ENCODE results near the gene SEC31A. TPM values are rescaled to one million over a fixed set of nuclear protein-coding genes. Genes with fewer than 3 reads are reported as not detected.
"Not testable (repeated sequence)": the region's sequence is repeated elsewhere in the genome, so short reads cannot be mapped to it uniquely, and the experiment has no call there.

SEC31A gene
- total and polyA plus RNA-seq, 12 donors, result 82.5 to 163 (median 122) TPM

DNA sequence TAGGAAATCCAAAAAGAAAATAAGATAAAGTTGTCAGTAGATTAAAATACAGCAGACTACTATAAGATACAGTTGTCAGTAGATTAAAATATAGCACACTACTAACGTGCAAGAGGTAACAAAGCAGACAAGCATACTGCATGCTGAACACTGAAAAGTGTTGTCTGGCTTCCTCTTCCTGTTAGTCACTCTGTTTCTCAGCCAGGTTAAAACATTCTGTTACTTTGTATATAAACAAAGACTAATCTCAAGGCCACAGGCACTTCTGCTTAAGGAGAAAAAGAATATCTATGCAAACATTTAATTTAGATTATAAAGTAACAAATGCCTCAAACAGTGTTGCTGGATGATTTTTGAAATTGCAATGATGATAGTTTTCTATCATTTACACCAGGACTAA is 51.3 kb downstream of the SEC31A start:
- TF ChIP-seq, protein P1, sequence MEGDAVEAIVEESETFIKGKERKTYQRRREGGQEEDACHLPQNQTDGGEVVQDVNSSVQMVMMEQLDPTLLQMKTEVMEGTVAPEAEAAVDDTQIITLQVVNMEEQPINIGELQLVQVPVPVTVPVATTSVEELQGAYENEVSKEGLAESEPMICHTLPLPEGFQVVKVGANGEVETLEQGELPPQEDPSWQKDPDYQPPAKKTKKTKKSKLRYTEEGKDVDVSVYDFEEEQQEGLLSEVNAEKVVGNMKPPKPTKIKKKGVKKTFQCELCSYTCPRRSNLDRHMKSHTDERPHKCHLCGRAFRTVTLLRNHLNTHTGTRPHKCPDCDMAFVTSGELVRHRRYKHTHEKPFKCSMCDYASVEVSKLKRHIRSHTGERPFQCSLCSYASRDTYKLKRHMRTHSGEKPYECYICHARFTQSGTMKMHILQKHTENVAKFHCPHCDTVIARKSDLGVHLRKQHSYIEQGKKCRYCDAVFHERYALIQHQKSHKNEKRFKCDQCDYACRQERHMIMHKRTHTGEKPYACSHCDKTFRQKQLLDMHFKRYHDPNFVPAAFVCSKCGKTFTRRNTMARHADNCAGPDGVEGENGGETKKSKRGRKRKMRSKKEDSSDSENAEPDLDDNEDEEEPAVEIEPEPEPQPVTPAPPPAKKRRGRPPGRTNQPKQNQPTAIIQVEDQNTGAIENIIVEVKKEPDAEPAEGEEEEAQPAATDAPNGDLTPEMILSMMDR (IDR thresholded peaks at IDR 0.05), result no peak
- Histone ChIP-seq H3K27ac (no peak overlapping the region), H3K36me3 (peaks cover 0 to 100% (median 68%) of the 10 kb centered on the region in 9 donors), H3K27me3 (no peaks in the 10 kb centered on the region), H3K4me3 (no peak overlapping the region), H3K4me1 (peaks cover 0 to 3% (median 0%) of the 10 kb centered on the region in 9 donors), H3K9me3 (no peaks in the 10 kb centered on the region)
- 77 to 81% methylated on average over 1 of the region's 1 CpG for WGBS, 2 donors
- ATAC-seq (no peak), DNase-seq (no peak)
- intact Hi-C loops (cut with DNase I), result loop anchor here in 1 of 10 donors (5.0 kb wide), 1 partner anchor 33 kb away; no protein-coding TSS in a partner anchor

GRCh38 chr4:82833696-82834313 is 57.1 kb downstream of the SEC31A start:
- peaks cover 0 to 15% (median 3%) of the 10 kb centered on the region in 9 donors for H3K4me1 ChIP-seq
- H3K9me3 ChIP-seq, result peaks cover 0 to 4% (median 0%) of the 10 kb centered on the region in 11 donors
- no peaks in the 10 kb centered on the region for H3K27me3 ChIP-seq
- TF ChIP-seq, protein P1 (IDR thresholded peaks at IDR 0.05), result peak in 1 of 9 donors; percentile 10
- DNase-seq, result peak in 1 of 2 donors; percentile 22
- peak; percentile 72 to 99 (median 94) for ATAC-seq
- intact Hi-C loops (cut with DNase I), result no loop called here
- peak overlapping the region in 6 of 10 donors; percentile 50 to 71 (median 60) for H3K27ac ChIP-seq
- peaks cover 0 to 93% (median 34%) of the 10 kb centered on the region in 9 donors for H3K36me3 ChIP-seq
- H3K4me3 ChIP-seq, result no peak overlapping the region
- WGBS, 2 donors, result 53 to 62% methylated on average over 1 of the region's 1 CpG

DNA sequence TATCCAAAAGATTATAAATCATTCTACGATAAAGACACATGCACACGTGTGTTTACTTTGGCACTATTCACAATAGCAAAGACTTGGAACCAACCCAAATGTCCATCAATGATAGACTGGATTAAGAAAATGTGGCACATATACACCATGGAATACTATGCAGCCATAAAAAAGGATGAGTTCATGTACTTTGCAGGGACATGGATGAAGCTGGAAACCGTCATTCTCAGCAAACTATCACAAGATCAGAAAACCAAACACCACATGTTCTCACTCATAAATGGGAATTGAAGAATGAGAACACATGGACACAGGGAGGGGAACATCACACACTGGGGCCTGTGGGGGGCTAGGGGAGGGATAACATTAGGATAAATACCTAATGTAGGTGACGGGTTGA is 57.9 kb downstream of the SEC31A start:
- 91 to 97% methylated on average over 4 of the region's 4 CpGs for WGBS, 2 donors
- H3K4me3 ChIP-seq; intact Hi-C loops (cut with DNase I): not testable (repeated sequence)

DNA sequence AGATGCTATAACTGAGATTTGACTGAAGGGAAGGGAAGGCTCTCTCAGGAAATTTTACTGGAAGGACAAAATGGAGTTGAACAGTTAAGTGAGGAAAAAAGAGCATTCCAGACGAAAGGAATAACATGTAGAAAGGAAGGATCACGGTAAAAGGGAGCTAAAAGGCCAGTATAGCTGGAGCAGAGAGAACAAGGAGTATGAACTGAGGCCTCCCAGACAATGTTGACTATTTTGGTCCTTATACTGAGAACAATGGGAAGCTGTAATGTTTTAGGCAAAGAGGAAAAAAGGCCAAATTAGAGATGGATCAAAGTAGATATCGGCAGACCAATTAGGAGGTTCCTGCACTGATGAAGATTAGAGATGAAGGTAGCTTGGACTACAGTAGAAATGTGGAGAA is 65.5 kb downstream of the SEC31A start:
- Histone ChIP-seq H3K36me3 (peaks cover 0 to 100% (median 84%) of the 10 kb centered on the region in 9 donors), H3K4me3 (no peak overlapping the region), H3K27me3 (no peaks in the 10 kb centered on the region), H3K4me1 (peaks cover 0 to 5% (median 0%) of the 10 kb centered on the region in 9 donors), H3K9me3 (no peaks in the 10 kb centered on the region), H3K27ac (no peak overlapping the region)
- ATAC-seq, result no peak
- intact Hi-C loops (cut with DNase I), result loop anchor here in 3 of 10 donors (5.0 to 10.0 kb wide), 2 partner anchors 37 to 49 kb away; no protein-coding TSS in a partner anchor
- no peak for DNase-seq
- TF ChIP-seq, protein P1 (IDR thresholded peaks at IDR 0.05), result no peak
- WGBS, 2 donors, result 85 to 92% methylated on average over 3 of the region's 3 CpGs

More for the DNA sequence above, 57.9 kb downstream of the SEC31A start:
- not testable (repeated sequence) for DNase-seq, ATAC-seq, H3K27me3 ChIP-seq, H3K9me3 ChIP-seq
- peaks cover 0 to 93% (median 33%) of the 10 kb centered on the region in 9 donors for H3K36me3 ChIP-seq
- H3K27ac ChIP-seq, result peak overlapping the region in 5 of 10 donors; percentile 39 to 71 (median 58)
- peaks cover 0 to 15% (median 3%) of the 10 kb centered on the region in 9 donors for H3K4me1 ChIP-seq

DNA sequence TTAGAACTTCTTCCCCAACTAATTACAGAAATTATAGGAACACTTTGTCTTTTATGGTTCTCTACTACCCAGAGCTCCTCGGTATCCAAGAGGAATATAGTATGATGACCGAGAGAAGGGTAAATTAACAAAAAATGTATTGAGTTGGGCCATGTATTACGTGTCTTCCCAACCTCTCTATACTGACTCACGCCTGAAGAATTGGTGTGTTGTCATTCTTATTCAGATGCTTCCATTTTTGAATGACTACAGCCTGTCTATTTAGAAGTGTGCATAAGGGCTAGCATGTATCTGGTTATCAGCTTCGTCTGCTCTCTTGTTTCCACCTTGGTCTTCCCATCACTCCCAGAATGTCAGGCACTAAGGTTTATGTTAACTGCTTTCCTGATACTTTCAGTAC is 67.9 kb downstream of the SEC31A start:
- intact Hi-C loops (cut with DNase I), result loop anchor here in 2 of 10 donors (10.0 kb wide), 1 partner anchor 52 kb away; no protein-coding TSS in a partner anchor
- DNase-seq, result no peak
- Histone ChIP-seq H3K27me3 (no peaks in the 10 kb centered on the region), H3K4me1 (no peaks in the 10 kb centered on the region), H3K4me3 (no peak overlapping the region), H3K27ac (no peak overlapping the region), H3K9me3 (no peaks in the 10 kb centered on the region), H3K36me3 (peaks cover 5 to 100% (median 93%) of the 10 kb centered on the region in 9 donors)
- WGBS, 2 donors, result 92 to 94% methylated on average over 5 of the region's 5 CpGs
- ATAC-seq, result no peak
- TF ChIP-seq, protein P1 (IDR thresholded peaks at IDR 0.05), result no peak

Measured in heart right ventricle (tissue), 16 donors.